Adrenal gland (tissue), 12 donors: Measurements from ENCODE around the gene TTYH2. TPM values are rescaled to one million over a fixed set of nuclear protein-coding genes. Genes with fewer than 3 reads are reported as not detected.

Experiments
- DNase-seq, 7 donors: peaks; one replicate each; pipeline ENCODE4 v3.0.0-alpha.2; 2019 to 2020
- H3K27ac ChIP-seq, 5 donors: fragments of 200-600 bp; sonication (generic) in 4 of 5; 1 replicate in 3 of 5; 2 replicates in 2 of 5; pipeline versions ENCODE4 v1.5.1 to v1.8.0; 2016 to 2020; ENCODE audit warnings: mild to moderate bottlenecking in 1 of 5
- H3K27me3 ChIP-seq: fragments of 200-600 bp; 2 replicates; pipeline ENCODE4 v1.8.0; 2021
- H3K36me3 ChIP-seq, 2 donors: fragments of 200-600 bp; replicated peaks in 1 of 2; 1 replicate in 1 of 2; 2 replicates in 1 of 2; pipeline versions ENCODE4 v1.5.1 to v1.8.0; 2018 to 2022
- H3K4me1 ChIP-seq, 2 donors: fragments of 200-600 bp; replicated peaks in 1 of 2; 1 replicate in 1 of 2; 2 replicates in 1 of 2; pipeline versions ENCODE4 v1.5.1 to v1.8.0; 2018 to 2021
- H3K4me3 ChIP-seq, 4 donors: fragments of 200-600 bp; sonication (generic) in 3 of 4; one replicate each; pipeline ENCODE4 v1.5.1; 2016 to 2018
- H3K9me3 ChIP-seq, 3 donors: fragments of 200-600 bp; sonication (generic) in 1 of 3; replicated peaks in 1 of 3; 1 replicate in 2 of 3; 2 replicates in 1 of 3; pipeline versions ENCODE4 v1.5.1 to v1.8.0; 2016 to 2021
- POLR2A ChIP-seq, 2 donors: fragments of 450-650 bp; IDR thresholded peaks; one replicate each; pipeline ENCODE4 v1.6.1; 2017; ENCODE audit warnings: antibody characterized with exemption in 2 of 2, mild to moderate bottlenecking in 2 of 2, moderate library complexity in 1 of 2
- WGBS, 4 donors: extraction: QIAGEN DNeasy Blood & Tissue Kit in 2 of 4; methylation state at CpG; one replicate each; pipeline versions ENCODE4 v1.1.5 to v1.1.7; 2013 to 2017; 5-methylcytosine and 5-hydroxymethylcytosine counted together
- intact Hi-C, 2 donors: fragments of 100-400 bp; cut with DNase I; formaldehyde crosslinking; loops; one replicate each; pipeline versions ENCODE4 v1.14.1 to v1.15.0; 2022 to 2023
- polyA plus RNA-seq, 3 donors: library from polyadenylated mRNA; stranded (reverse); fragments of 200-250 nt in 2 of 3; fragments of 350-450 nt in 1 of 3; fragmentation: Illumina TruSeq in 1 of 3; extraction: RNeasy Lipid Tissue Mini Kit (QIAGEN cat#74804) in 1 of 3; gene quantifications; one replicate each; pipeline ENCODE4 v1.2.3, GENCODE V29; 2013 to 2014
- total RNA-seq, 9 donors: library from RNA; depleted of rRNA in 4 of 9; stranded (reverse); fragments of >200 nt in 4 of 9; fragments of 120-200 nt in 1 of 9; fragmentation: NEBNext Ultra II Directional in 1 of 9; extraction: Animal tissue kit (Norgen Biotek cat#: 25700) in 1 of 9; gene quantifications; one replicate each; pipeline versions ENCODE4 v1.1.0 to v1.2.4, GENCODE V29; 2013 to 2023
- TF ChIP-seq, protein P1 (sequence below), 6 experiments: fragments of 450-650 bp in 4 of 6; fragments of 200-600 bp in 2 of 6; sonication (generic) in 1 of 6; IDR thresholded peaks; 1 replicate in 5 of 6; 2 replicates in 1 of 6; pipeline versions ENCODE4 v1.5.1 to v1.8.0; 2016 to 2021; ENCODE audit warnings: antibody characterized with exemption in 6 of 6, mild to moderate bottlenecking in 2 of 6, moderate library complexity in 1 of 6
- donor health status: healthy with polysubstance abuse.
- donor health status: Bipolar disorder and iron deficiency.
- donor health status: DM: yes; HTN: yes; CAD: no.
- donor health status: DM: no; HTN: no; CAD: no.
- donor health status: DM: no; HTN: no; CAD: no.
- donor health status: DM: yes; HTN: yes; CAD: no.

Gene TTYH2
- total and polyA plus RNA-seq, 12 donors = 2.9 to 40.5 (median 7.8) TPM

DNA sequence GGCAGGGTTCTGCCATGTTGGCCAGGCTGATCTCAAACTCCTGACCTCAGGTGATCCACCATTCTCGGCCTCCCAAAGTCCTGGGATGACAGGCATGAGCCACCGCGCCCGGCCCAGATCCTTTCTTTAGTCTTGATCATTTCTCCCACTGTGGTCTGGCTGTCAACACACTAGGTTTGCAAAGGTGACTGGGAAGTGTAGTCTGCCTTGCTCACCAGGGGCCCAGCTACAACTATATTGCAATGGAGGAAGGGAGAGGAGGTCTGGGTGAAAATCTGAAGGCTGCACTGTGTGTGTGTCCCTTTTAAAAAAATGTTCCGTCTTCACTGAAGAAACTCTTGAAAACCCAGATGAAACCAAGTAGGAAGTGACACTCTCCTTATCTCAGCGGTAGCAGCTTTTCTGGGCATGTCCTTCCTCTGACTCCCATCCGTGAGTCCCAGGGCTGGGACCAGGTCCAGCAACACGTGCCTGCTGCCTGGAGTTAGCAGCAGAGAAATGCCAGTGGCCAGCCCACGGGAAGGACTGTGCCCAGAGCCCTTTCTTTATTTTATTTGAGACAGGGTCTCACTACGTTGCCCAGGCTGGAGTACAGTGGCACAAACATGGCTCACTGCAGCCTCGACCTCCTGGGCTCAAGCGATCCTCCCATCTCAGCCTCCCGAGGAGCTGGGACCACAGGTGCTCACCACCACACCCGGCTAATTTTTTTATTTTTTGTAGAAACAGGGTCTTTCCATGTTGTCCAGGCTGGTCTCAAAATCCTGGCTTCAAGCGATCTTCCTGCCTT lies 94.8 kb downstream of the TTYH2 start:
- Histone ChIP-seq H3K27me3 (peaks cover 4% of the 10 kb centered on the region), H3K4me3 (no peak overlapping the region), H3K36me3 (no peaks in the 10 kb centered on the region), H3K27ac (no peak overlapping the region), H3K4me1 (no peaks in the 10 kb centered on the region), H3K9me3 (peaks cover 0 to 9% (median 0%) of the 10 kb centered on the region in 3 donors)
- peak; percentile 35 to 78 (median 66) for DNase-seq
- intact Hi-C loops = loop anchor here in 1 of 2 donors (10.0 kb wide), 1 partner anchor 47 kb away; no protein-coding TSS in a partner anchor
- TF ChIP-seq POLR2A (IDR thresholded peaks at IDR 0.05) = no peak
- TF ChIP-seq, protein P1, sequence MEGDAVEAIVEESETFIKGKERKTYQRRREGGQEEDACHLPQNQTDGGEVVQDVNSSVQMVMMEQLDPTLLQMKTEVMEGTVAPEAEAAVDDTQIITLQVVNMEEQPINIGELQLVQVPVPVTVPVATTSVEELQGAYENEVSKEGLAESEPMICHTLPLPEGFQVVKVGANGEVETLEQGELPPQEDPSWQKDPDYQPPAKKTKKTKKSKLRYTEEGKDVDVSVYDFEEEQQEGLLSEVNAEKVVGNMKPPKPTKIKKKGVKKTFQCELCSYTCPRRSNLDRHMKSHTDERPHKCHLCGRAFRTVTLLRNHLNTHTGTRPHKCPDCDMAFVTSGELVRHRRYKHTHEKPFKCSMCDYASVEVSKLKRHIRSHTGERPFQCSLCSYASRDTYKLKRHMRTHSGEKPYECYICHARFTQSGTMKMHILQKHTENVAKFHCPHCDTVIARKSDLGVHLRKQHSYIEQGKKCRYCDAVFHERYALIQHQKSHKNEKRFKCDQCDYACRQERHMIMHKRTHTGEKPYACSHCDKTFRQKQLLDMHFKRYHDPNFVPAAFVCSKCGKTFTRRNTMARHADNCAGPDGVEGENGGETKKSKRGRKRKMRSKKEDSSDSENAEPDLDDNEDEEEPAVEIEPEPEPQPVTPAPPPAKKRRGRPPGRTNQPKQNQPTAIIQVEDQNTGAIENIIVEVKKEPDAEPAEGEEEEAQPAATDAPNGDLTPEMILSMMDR (IDR thresholded peaks at IDR 0.05) = no peak
- WGBS, 4 donors = 57 to 65% (median 61%) methylated on average over 15 of the region's 15 CpGs

DNA sequence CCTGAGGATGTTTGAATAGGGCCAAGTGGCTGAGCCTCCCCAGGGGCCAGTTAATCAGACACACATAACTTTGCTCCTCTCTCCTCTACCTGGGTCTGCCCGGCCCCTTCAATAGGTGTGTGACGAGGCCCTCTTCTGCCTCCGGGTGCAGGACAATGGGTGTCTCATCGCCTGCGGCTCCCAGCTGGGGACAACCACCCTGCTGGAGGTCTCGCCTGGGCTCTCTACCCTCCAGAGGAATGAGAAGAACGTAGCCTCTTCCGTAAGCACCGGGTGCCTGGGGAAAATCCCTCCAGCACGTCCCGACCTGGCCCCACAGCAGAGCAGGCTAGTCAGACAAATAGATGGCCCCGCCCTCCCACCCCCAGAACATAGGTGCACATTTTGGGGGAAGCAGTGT lies 96.5 kb downstream of the TTYH2 start:
- peaks cover 4% of the 10 kb centered on the region for H3K27me3 ChIP-seq
- TF ChIP-seq POLR2A (IDR thresholded peaks at IDR 0.05) = no peak
- TF ChIP-seq, protein P1 (IDR thresholded peaks at IDR 0.05) = no peak
- intact Hi-C loops = loop anchor here in 1 of 2 donors (10.0 kb wide), 1 partner anchor 45 kb away; no protein-coding TSS in a partner anchor
- H3K36me3 ChIP-seq = no peaks in the 10 kb centered on the region
- H3K27ac ChIP-seq = no peak overlapping the region
- no peak overlapping the region for H3K4me3 ChIP-seq
- no peak for DNase-seq
- no peaks in the 10 kb centered on the region for H3K4me1 ChIP-seq
- H3K9me3 ChIP-seq = peaks cover 0 to 4% (median 0%) of the 10 kb centered on the region in 3 donors
- 40 to 87% (median 79%) methylated on average over 1 to 12 of the region's 12 CpGs for WGBS, 4 donors

Other genes starting within 250 kb of the TTYH2 start
- gene RPL38, start 9.9 kb upstream of the TTYH2 start, total RNA-seq = 1,000 to 10,000 TPM in 1 of 9 donors, 100 to 1,000 TPM in 8; 136 to 1,558 (median 716) TPM
- 1,000 to 10,000 TPM in 2 of 3 donors, 100 to 1,000 TPM in 1; 998 to 1,921 (median 1,717) TPM for gene RPL38, start 9.9 kb upstream of the TTYH2 start, polyA plus RNA-seq
- gene DNAI2, start 60.7 kb downstream of the TTYH2 start, total RNA-seq = under 1 TPM in 2 of 9 donors, not detected in 7; 0.06 to 0.14 TPM
- gene DNAI2, start 60.7 kb downstream of the TTYH2 start, polyA plus RNA-seq = under 1 TPM in 1 of 3 donors, not detected in 2; 0.26 TPM
- gene KIF19, start 112.7 kb downstream of the TTYH2 start, total RNA-seq = under 1 TPM in 8 of 9 donors, not detected in 1; 0.06 to 0.69 (median 0.29) TPM
- gene KIF19, start 112.7 kb downstream of the TTYH2 start, polyA plus RNA-seq = 1 to 10 TPM in 1 of 3 donors, under 1 TPM in 1, not detected in 1; 0.64 to 1.7 TPM
- gene BTBD17, start 148.3 kb downstream of the TTYH2 start, total RNA-seq = 1 to 10 TPM in 2 of 9 donors, under 1 TPM in 3, not detected in 4; 0.11 to 1.1 (median 0.69) TPM
- gene BTBD17, start 148.3 kb downstream of the TTYH2 start, polyA plus RNA-seq = under 1 TPM; 0.10 to 0.72 (median 0.24) TPM
- not detected for gene GPR142, start 153.9 kb downstream of the TTYH2 start, total RNA-seq
- under 1 TPM in 1 of 3 donors, not detected in 2; 0.13 TPM for gene GPR142, start 153.9 kb downstream of the TTYH2 start, polyA plus RNA-seq
- 10 to 100 TPM; 20.1 to 67.2 (median 33.8) TPM for gene GPRC5C, start 218.5 kb downstream of the TTYH2 start, total RNA-seq
- 10 to 100 TPM in 2 of 3 donors, 1 to 10 TPM in 1; 2.7 to 29.8 (median 18.2) TPM for gene GPRC5C, start 218.5 kb downstream of the TTYH2 start, polyA plus RNA-seq